GM18508 (cell line): ENCODE data around the gene C19orf85.
"Not testable (repeated sequence)": the region's sequence is repeated elsewhere in the genome, so short reads cannot be mapped to it uniquely, and the experiment has no call there.

Experiments
- ATAC-seq: cut with Tn5 transposase; IDR thresholded peaks from one replicate; pipeline ENCODE4 v1.9.1; 2021; ENCODE audit warnings: moderate number of reproducible peaks; ENCODE audit not compliant: insufficient read depth, unreplicated experiment

Gene C19orf85

DNA sequence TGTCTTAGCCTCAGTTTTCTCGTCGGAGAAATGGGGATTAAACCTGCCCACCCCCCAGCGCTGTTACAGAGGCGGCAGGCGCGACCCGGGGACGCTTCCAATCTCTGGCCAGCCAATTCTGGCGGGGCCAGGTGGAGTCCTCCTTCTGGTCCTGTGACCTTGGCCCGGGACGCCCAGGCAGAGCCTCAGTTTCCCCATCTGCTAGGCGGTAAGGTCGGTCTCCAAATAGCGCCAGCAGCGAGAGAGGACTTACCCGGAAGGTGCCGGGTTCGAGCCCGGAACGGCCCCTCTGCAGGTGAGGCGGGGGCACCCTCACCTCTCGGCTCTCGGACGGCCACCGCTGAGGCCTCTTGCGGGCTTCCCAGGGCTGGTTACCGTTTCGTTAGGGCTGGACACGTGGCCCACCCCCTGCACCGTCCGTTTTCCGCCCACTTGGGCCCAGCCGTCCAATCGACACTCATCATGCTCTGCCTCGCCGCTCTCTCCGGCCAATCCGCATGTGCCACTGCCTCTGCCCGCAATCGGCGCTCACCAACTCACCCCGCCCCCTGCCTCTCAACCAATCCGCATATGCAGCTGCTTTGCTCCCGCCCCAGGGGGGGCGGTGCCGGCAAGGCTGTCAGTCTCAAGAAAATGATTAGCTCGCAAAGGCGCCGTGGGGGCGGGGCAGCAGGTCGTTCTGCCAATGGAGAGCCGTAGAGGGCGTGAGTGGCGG, 3.1 kb downstream of the C19orf85 start, which contains the start of gene ISOC2:
ISOC2 (minus strand) TSS at position 384 of the 715 bp plus-strand sequence. CDS start 5,156 bp downstream, outside the sequence.
- ATAC-seq, result peak; percentile 78

- no peak for ATAC-seq
Measured at GRCh38 chr19:55460670-55461258, 3.8 kb downstream of the C19orf85 start.

DNA sequence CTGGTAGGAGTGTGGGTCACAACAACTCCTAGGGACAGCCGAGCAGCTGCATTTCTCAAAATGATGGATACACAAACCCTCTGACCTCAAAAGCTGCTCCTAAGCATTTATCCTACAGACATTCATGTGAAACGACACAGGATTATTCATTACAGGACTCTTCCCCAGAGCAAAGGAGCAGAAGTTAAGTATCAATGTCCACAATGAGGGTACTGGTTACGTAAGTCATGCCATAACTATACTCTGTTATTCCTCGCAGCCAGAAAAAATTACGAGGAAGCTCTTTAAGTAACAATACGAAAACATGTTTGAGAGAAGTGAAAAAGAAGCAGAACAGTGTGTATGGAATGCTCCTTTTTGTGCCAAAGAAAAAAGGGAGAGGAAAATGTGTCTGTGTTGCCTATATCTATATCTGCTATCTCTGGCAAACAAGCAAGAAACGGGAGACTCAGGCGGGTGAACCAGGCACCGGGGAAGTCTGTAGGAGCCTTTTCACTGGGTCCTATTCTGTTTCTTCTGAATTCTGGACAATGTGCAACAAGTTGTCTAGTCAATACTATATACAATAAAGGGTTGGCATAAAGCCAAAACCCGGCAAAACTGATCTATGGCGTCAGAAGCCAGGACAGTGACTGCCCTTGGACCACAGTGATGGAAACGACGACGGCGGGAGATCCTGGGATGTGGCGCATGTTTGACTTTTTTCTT, 4.4 kb downstream of the C19orf85 start:
- no peak for ATAC-seq

DNA sequence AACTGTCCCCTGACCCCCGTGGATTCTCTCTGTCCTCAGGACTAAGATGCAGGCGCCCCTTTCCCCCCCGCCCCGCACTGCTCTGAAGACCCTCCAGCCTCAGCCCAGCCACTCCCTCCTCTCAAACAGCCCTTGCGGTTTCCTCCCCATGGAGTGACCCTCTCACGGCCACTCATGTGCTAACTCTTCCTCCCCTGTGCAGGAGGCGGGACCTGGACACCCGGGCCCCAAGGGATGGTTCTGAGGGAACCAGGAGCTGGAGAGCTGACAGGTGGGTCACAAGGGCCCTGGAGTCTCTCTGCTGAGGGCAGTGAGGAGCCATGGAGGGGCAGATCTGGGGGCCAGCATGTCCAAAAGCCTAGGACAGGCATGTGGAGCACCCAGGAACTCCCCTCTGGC, 5.0 kb downstream of the C19orf85 start:
- ATAC-seq, result no peak

- ATAC-seq, result no peak
Measured at GRCh38 chr19:55457683-55458457, 6.7 kb downstream of the C19orf85 start.

DNA sequence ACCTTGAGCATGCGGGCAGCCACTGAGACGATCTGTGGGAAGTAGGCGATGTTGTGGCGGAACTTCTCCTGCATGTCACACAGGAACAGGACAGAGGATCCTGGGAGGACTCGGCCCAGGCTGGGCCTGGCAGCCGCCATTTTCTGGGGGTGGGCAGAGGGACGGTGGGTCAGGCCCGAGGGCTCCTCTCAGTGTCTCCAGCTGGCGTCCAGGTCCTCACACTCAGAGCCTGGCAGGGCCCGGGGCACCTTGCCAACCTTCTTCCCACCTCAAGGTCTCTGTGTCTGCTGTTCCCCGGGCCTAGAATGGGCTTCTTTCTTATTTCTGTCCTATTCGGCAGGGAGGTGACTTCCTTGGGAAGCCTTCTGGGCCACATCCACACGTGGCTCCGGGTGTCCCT, 8.2 kb downstream of the C19orf85 start:
- no peak for ATAC-seq

GRCh38 chr19:55455576-55456235, 8.8 kb downstream of the C19orf85 start:
- ATAC-seq, result no peak

GRCh38 chr19:55454787-55455243, 9.7 kb downstream of the C19orf85 start:
- ATAC-seq, result no peak

GRCh38 chr19:55453511-55454260, 10.9 kb downstream of the C19orf85 start:
- ATAC-seq, result no peak

DNA sequence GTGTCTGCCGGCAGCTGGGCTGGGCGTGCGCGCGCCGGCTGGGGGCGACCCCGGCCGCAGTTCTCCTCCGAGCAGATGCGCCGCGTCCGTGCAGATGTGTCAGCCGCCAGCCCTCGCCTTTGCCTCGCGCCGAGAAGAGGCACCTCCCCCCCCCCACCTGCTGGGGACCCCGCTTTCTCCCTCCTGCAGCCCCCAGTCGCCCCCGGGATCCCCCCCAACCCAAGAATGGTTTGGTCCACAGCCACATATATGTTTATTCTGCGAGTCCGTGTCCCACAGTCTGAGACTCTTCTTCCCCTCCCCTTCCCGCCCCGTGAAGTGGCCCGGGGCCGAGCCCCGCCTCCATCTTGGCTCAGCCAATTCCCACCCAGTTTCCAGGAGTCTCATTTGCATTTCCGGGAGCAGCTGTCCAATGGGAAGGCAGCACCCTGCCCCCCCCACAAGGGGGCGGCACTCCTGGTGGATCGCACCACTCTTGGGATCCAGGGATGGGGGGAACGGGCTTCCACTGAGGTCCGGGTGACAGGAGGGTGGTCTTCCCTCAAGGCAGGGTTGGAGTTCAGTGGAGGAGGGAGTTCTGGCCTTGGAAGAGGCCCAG, 11.7 kb downstream of the C19orf85 start:
- no peak for ATAC-seq

GRCh38 chr19:55451965-55452748, 12.4 kb downstream of the C19orf85 start:
- ATAC-seq, result no peak

DNA sequence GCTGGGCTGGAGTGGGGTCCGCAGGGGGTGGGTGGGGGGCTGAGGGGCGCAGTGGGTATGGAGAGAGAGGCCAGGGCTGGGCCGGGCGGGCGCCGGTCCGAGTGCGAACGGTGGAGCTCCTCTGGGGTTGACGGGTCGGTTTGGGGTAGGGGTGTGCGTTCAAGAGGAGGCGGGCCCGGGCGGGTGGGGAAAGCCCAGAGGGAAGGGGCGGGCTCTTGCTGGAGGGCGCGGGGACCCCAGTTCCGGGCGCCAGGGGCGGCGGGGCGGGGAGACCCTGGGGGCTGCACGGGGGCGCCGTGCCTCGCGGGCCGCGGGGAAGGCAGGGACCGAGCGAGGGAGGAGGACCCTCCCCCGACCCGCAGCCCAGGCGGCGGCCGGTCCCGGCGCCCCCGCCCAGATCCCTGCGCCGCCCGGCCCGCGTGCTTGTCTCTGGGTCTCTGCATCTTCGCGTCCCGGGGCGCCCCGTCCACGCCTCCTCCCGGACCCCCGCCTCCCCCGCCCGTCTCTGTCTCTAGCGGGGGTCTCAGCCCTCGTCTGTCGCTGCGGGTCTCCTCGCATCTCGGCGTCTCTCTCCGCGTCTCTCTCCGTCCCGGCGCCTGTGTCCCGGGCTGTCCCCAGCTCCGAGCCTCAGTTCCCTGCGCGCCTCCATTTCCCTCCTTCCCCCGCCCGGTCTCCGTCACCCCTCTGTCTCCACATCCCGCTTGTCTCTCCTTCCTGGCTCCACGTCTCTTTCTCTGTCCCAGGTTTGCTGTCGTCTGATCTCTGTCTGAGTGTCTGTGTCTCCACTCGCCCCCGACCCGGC, 13.2 kb downstream of the C19orf85 start:
- ATAC-seq, result no peak

DNA sequence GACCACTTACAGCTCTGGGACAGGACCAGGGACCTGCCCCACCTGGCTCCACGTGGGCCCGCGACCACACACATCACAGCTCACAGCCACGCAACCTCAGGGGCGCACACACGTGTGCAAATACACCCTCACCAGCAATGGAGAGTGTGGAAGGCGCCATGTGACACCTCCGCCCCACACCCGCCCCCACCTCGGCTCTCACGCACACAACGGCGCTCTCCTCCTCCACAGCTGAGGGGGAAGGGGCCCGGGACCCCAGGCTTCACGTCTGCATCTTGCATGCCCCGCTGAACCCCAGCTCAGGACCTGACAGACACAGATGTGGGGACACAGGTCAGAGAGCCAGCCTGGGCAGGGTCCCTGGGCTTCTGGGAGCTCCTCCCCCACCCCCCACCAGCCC, 15.1 kb downstream of the C19orf85 start:
- ATAC-seq, result no peak

DNA sequence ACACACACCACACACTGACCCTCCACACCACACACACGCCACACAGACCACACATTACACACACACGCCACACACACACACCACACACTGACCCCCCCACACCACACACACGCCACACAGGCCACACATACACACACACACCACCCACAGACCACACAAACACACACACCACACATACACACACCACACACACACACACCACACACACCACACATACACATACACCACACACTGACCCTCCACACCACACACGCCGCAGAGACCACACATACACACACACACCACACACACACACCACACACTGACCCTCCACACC, 16.4 kb downstream of the C19orf85 start:
- ATAC-seq, result not testable (repeated sequence)

DNA sequence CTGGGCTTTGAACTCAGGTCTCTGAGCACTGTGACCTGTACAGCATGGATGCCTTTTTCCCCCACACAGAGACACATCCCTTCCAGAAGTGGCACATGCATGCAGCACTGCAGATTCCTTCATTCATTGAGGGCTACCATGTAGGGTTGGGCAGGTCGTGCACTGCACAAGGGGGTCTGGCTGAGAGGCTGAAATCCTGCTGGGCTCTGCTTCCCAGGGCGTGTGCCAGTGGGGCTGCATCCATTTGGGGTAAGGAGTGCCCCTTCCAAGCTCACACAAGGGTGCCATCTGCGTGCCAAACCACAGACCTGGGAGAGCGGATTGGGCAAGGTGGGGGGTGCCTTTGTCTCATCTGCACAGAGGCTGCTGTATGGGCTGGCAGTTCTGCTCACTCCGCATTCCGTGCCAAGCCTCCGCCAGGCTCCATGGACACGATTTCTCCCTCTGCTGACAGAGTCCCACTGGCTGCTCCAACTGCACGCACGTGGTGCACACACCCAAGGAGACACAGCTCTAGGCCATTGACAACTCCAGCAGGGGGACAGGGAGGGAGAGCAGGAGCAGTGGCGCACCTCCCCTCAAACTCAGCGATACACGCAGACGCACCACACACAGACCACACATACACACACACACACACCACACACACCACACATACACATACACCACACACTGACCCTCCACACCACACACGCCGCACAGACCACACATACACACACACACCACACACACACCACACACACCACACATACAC, 17.0 kb downstream of the C19orf85 start:
- no peak for ATAC-seq

GRCh38 chr19:55446060-55446459, 18.5 kb downstream of the C19orf85 start:
- no peak for ATAC-seq

GRCh38 chr19:55444646-55445045, 19.9 kb downstream of the C19orf85 start:
- no peak for ATAC-seq
